HG03378 (cell line): ENCODE data around the gene CALCOCO2.
A peak's percentile ranks its signal among the peaks of the same experiment; 100 is the strongest.
"Not testable (repeated sequence)": the region's sequence is repeated elsewhere in the genome, so short reads cannot be mapped to it uniquely, and the experiment has no call there.

Experiments used
- ATAC-seq: cut with Tn5 transposase; IDR thresholded peaks from one replicate; pipeline ENCODE4 v1.9.1; 2021; ENCODE audit warnings: mild to moderate bottlenecking, moderate library complexity; ENCODE audit not compliant: unreplicated experiment

CALCOCO2 gene

GRCh38 chr17:48820936-48821335 is 9.9 kb upstream of the CALCOCO2 start:
- ATAC-seq: not testable (repeated sequence)

GRCh38 chr17:48825446-48826381 is 5.1 kb upstream of the CALCOCO2 start:
- ATAC-seq: no peak

- no peak for ATAC-seq
Observed at GRCh38 chr17:48831549-48831883, 681 bp downstream of the CALCOCO2 start.

- no peak for ATAC-seq
Observed at GRCh38 chr17:48834973-48835372, 4.1 kb downstream of the CALCOCO2 start.

- ATAC-seq: no peak
Observed at GRCh38 chr17:48835971-48836370, 5.1 kb downstream of the CALCOCO2 start.

GRCh38 chr17:48837458-48837857 is 6.6 kb downstream of the CALCOCO2 start:
- peak; percentile 28 for ATAC-seq

- no peak for ATAC-seq
Observed at GRCh38 chr17:48840441-48840840, 9.6 kb downstream of the CALCOCO2 start.

- peak; percentile 79 for ATAC-seq
Observed at GRCh38 chr17:48841395-48841831, 10.6 kb downstream of the CALCOCO2 start.

- no peak for ATAC-seq
Observed at GRCh38 chr17:48842746-48843145, 11.9 kb downstream of the CALCOCO2 start.

GRCh38 chr17:48843187-48843900 is 12.5 kb downstream of the CALCOCO2 start:
- ATAC-seq: no peak

GRCh38 chr17:48850792-48851323 is 20.0 kb downstream of the CALCOCO2 start:
- no peak for ATAC-seq

GRCh38 chr17:48854774-48855476 is 24.1 kb downstream of the CALCOCO2 start:
- ATAC-seq: no peak

GRCh38 chr17:48856122-48856821 is 25.4 kb downstream of the CALCOCO2 start:
- ATAC-seq: no peak

- ATAC-seq: no peak
Observed at GRCh38 chr17:48860034-48860433, 29.2 kb downstream of the CALCOCO2 start.

- no peak for ATAC-seq
Observed at GRCh38 chr17:48860456-48860855, 29.6 kb downstream of the CALCOCO2 start.

GRCh38 chr17:48868916-48869500 is 38.2 kb downstream of the CALCOCO2 start:
- no peak for ATAC-seq

- no peak for ATAC-seq
Observed at GRCh38 chr17:48869821-48870318, 39.0 kb downstream of the CALCOCO2 start.

- ATAC-seq: no peak
Observed at GRCh38 chr17:48871035-48871550, 40.3 kb downstream of the CALCOCO2 start.

- ATAC-seq: no peak
Observed at GRCh38 chr17:48871551-48872351, 40.9 kb downstream of the CALCOCO2 start.
